Left lung (tissue), 10 donors: ENCODE data around the gene ERMP1. TPM values are rescaled to one million over a fixed set of nuclear protein-coding genes. Genes with fewer than 3 reads are reported as not detected.
"Not testable (repeated sequence)": the region's sequence is repeated elsewhere in the genome, so short reads cannot be mapped to it uniquely, and the experiment has no call there.

Experiments used
- ATAC-seq: fragments of 200-7000 bp; cut with Tn5 transposase; one replicate; pipeline ENCODE4 v1.9.1; 2020; ENCODE audit warnings: moderate library complexity
- DNase-seq, 4 donors: peaks; one replicate each; pipeline ENCODE4 v3.0.0-alpha.2; 2013 to 2020
- H3K27ac ChIP-seq, 2 donors: fragments of 200-600 bp; sonication (generic) in 1 of 2; one replicate each; pipeline versions ENCODE4 v1.5.0 to v1.8.0; 2020 to 2021
- H3K27me3 ChIP-seq, 2 donors: fragments of 200-600 bp; sonication (generic) in 1 of 2; one replicate each; pipeline versions ENCODE4 v1.5.0 to v1.8.0; 2020 to 2021
- H3K36me3 ChIP-seq, 2 donors: fragments of 200-600 bp; sonication (generic) in 1 of 2; one replicate each; pipeline versions ENCODE4 v1.5.0 to v1.8.0; 2020 to 2021
- H3K4me1 ChIP-seq, 2 donors: fragments of 200-600 bp; one replicate each; pipeline ENCODE4 v1.8.0; 2021
- H3K4me3 ChIP-seq, 2 donors: fragments of 200-600 bp; sonication (generic) in 1 of 2; one replicate each; pipeline versions ENCODE4 v1.5.0 to v1.8.0; 2020 to 2021; ENCODE audit warnings: mild to moderate bottlenecking in 1 of 2
- H3K9me3 ChIP-seq, 2 donors: fragments of 200-600 bp; sonication (generic) in 1 of 2; one replicate each; pipeline versions ENCODE4 v1.5.0 to v1.8.0; 2020 to 2021
- intact Hi-C, 2 donors: fragments of 100-400 bp; cut with DNase I; formaldehyde crosslinking; loops; one replicate each; pipeline versions ENCODE4 v1.11.2 to v1.14.2; 2022
- polyA plus RNA-seq, 6 donors: library from polyadenylated mRNA; unstranded; fragments of 120-200 nt; gene quantifications; one replicate each; pipeline ENCODE4 v1.2.1, GENCODE V29; 2013; ENCODE audit not compliant: insufficient read length in 6 of 6
- total RNA-seq, 2 donors: library from RNA; stranded (reverse); fragmentation: NEBNext Ultra II Directional; extraction: Animal tissue kit (Norgen Biotek cat#: 25700); gene quantifications; one replicate each; pipeline ENCODE4 v1.2.1, GENCODE V29; 2021
- TF ChIP-seq, protein P1 (sequence below), 2 donors: fragments of 200-600 bp; sonication (generic) in 1 of 2; IDR thresholded peaks; one replicate each; pipeline versions ENCODE4 v1.5.0 to v1.8.0; 2021; ENCODE audit warnings: antibody characterized with exemption in 2 of 2
- donor health status: DM: no; HTN: yes; CAD: no.
- donor health status: DM: no; HTN: no; CAD: no.

The ERMP1 gene
- total and polyA plus RNA-seq, 8 donors: 18.5 to 28.9 (median 25.0) TPM

DNA sequence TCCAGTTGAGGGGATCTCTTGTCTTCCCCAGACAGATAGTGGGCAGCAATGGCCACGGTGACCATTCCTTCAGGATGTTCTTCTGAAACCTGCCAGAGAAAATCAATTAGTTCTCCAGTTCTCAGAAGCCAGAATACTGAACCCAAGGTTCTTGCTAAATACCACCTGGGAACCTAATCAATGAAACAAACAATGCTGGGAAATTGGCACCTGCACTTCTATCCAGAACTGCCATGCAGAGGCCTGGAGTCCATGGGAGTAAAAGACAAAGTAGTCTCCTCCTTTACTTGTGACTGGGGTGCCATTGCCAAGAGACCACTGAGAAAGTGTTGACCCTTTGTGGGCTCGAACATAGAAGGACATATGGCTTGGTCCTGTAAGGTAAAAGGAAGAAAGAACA, 45.7 kb downstream of the ERMP1 start:
- Histone ChIP-seq H3K36me3 (peaks cover 0 to 27% of the 10 kb centered on the region in 2 donors), H3K27ac (peak overlapping the region in 1 of 2 donors; percentile 28), H3K4me1 (peaks cover 0 to 18% of the 10 kb centered on the region in 2 donors), H3K9me3 (no peaks in the 10 kb centered on the region), H3K4me3 (no peak overlapping the region), H3K27me3 (no peaks in the 10 kb centered on the region)
- DNase-seq (no peak), ATAC-seq (no peak)
- TF ChIP-seq, protein P1, sequence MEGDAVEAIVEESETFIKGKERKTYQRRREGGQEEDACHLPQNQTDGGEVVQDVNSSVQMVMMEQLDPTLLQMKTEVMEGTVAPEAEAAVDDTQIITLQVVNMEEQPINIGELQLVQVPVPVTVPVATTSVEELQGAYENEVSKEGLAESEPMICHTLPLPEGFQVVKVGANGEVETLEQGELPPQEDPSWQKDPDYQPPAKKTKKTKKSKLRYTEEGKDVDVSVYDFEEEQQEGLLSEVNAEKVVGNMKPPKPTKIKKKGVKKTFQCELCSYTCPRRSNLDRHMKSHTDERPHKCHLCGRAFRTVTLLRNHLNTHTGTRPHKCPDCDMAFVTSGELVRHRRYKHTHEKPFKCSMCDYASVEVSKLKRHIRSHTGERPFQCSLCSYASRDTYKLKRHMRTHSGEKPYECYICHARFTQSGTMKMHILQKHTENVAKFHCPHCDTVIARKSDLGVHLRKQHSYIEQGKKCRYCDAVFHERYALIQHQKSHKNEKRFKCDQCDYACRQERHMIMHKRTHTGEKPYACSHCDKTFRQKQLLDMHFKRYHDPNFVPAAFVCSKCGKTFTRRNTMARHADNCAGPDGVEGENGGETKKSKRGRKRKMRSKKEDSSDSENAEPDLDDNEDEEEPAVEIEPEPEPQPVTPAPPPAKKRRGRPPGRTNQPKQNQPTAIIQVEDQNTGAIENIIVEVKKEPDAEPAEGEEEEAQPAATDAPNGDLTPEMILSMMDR (IDR thresholded peaks at IDR 0.05): no peak
- intact Hi-C loops: no loop called here

DNA sequence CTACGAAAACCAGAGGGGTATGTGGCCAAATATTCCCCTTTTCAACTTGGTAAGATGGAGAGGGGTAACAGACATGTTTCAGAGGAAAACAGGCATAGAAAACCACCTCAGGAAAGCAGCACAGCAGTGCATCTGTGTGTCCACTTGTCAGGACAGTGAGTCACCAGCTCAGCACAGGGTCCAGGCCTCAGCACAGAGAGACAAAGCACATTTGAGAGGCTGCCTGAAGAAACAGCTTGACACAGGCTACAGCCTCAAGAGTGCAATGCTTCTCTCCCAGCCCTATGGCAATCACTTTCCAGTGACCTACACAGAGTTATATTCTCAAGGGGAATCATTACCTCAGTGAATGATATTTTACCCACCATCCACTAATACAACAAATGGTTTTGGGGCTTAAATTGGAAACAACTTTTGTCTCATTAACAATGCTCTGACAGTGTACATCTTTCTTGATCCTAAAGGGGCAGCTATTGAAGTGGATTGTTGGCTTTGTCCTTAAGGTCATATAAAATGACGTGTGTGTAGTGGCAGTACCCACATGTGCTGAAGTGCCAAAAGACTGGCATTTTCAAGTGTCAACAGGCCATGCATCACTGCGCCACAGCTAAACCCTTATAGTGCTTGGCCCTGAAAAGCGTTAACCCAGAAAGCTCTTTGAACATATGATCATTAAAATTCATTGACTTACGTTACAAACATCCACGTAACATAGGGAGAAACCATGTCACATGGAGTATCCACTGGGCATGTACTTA, 46.4 kb downstream of the ERMP1 start:
- Histone ChIP-seq H3K4me3 (no peak overlapping the region), H3K9me3 (no peaks in the 10 kb centered on the region), H3K27ac (peak overlapping the region in 1 of 2 donors; percentile 28), H3K36me3 (peaks cover 0 to 26% of the 10 kb centered on the region in 2 donors), H3K27me3 (no peaks in the 10 kb centered on the region), H3K4me1 (peaks cover 0 to 18% of the 10 kb centered on the region in 2 donors)
- ATAC-seq: peak; percentile 43
- intact Hi-C loops: no loop called here
- no peak for DNase-seq
- TF ChIP-seq, protein P1 (IDR thresholded peaks at IDR 0.05): no peak

DNA sequence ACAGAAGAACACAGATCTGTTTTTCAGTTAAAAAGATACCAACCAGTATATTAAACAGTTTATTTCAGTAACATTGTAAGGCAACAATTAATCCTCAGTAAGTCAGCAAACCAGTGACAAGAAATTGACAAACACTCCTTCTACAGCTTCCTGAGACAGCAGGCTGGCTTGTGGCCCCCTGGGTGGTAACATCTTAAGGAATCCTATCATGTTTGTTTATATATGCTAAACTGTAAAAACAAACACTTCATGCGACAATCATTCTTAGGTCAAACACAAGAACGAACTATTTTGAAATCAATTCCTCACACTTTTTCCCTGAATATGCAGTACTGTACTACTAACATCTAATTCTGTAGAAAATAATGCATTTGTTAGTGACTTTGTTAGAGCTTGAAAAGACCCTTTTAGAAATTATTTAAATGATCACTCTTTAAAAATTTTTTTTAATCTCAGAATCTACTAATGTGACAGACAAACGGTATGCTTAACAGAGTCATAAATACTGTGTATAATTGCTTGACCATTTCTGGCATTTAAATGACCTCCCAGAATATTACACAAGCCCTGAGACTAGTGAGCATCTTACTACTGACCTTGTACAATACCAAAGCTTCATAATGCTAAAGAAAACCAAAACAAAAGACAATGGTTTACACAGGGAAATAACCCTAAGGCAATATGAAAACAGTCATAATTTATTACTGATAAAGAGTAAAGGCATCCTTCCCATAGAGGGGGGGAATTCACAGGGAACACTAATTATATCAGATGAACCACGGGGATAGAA, 48.2 kb downstream of the ERMP1 start:
- Histone ChIP-seq H3K4me1 (peaks cover 0 to 18% of the 10 kb centered on the region in 2 donors), H3K36me3 (peaks cover 0 to 39% of the 10 kb centered on the region in 2 donors), H3K4me3 (no peak overlapping the region), H3K27me3 (no peaks in the 10 kb centered on the region), H3K27ac (peak overlapping the region in 1 of 2 donors; percentile 31), H3K9me3 (peaks cover 0 to 2% of the 10 kb centered on the region in 2 donors)
- DNase-seq (no peak), ATAC-seq (no peak)
- TF ChIP-seq, protein P1 (IDR thresholded peaks at IDR 0.05): no peak
- intact Hi-C loops: no loop called here

DNA sequence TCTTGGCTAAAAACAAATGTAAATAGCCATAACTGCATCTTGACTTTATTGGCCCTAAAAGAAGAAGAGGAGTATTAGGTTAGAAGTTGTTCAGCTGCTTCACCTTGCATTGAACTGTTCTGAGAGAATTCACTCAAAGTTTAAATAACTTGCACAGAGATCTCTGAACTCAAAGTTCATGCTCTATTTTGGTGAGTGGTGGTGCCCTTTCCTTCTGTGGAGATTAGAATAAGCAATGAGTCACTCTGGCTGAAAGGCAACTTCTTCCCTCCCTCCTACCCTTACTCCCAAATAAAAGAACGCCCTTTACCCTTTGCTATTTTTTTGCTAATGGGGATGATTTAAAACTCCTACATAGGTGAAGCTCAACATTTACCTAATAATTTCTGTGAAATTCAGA, 48.9 kb downstream of the ERMP1 start:
- no peaks in the 10 kb centered on the region for H3K27me3 ChIP-seq
- intact Hi-C loops: no loop called here
- peaks cover 0 to 18% of the 10 kb centered on the region in 2 donors for H3K4me1 ChIP-seq
- H3K36me3 ChIP-seq: peaks cover under 1 to 46% of the 10 kb centered on the region in 2 donors
- peaks cover 0 to 4% of the 10 kb centered on the region in 2 donors for H3K9me3 ChIP-seq
- no peak for DNase-seq
- H3K27ac ChIP-seq: peak overlapping the region in 1 of 2 donors; percentile 31
- TF ChIP-seq, protein P1 (IDR thresholded peaks at IDR 0.05): no peak
- ATAC-seq: peak; percentile 24
- H3K4me3 ChIP-seq: no peak overlapping the region

DNA sequence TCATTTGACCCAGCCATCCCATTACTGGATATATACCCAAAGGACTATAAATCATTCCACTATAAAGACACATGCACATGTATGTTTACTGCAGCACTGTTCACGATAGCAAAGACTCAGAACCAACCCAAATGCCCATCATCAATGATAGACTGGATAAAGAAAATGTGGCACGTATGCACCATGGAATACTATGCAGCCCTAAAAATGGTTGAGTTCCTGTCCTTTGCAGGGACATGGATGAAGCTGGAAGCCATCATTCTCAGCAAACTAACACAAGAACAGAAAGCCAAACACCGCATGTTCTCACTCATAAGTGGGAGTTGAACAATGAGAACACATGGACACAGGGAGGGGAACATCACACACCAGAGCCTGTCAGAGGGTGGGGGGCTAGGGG, 49.5 kb downstream of the ERMP1 start:
- H3K27me3 ChIP-seq, H3K27ac ChIP-seq, ATAC-seq, H3K4me3 ChIP-seq, intact Hi-C loops, H3K9me3 ChIP-seq, DNase-seq: not testable (repeated sequence)
- H3K4me1 ChIP-seq: peaks cover 0 to 18% of the 10 kb centered on the region in 2 donors
- H3K36me3 ChIP-seq: peaks cover 4 to 52% of the 10 kb centered on the region in 2 donors

DNA sequence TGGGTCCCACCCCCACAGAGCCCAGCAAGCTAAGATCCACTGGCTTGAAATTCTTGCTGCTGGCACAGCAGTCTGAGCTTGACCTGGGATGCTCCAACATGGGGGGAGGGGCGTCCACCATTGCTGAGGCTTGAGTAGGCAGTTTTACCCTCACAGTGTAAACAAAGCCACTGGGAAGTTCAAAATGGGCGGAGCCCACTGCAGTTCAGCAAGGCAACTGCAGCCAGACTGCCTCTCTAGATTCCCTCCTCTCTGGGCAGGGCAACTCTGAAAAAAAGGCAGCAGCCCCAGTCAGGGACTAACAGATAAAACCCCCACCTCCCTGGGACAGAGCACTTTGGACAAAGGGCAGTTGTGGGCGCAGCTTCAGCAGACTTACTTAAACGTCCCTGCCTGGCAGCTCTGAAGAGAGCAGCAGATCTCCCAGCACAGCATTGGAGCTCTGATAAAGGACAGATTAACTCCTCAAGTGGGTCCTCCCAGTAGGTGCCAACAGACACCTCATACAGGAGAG, 53.2 kb downstream of the ERMP1 start:
- peaks cover 0 to 21% of the 10 kb centered on the region in 2 donors for H3K9me3 ChIP-seq
- intact Hi-C loops, H3K27me3 ChIP-seq, H3K4me3 ChIP-seq, ATAC-seq, H3K27ac ChIP-seq, DNase-seq, H3K4me1 ChIP-seq: not testable (repeated sequence)
- peaks cover 8 to 60% of the 10 kb centered on the region in 2 donors for H3K36me3 ChIP-seq
